HG03066 (cell line): ENCODE measurements around the gene CD81.

Experiments used
- ATAC-seq: cut with Tn5 transposase; IDR thresholded peaks from one replicate; pipeline ENCODE4 v1.9.1; 2021; ENCODE audit warnings: low read depth; ENCODE audit not compliant: unreplicated experiment

The CD81 gene

DNA sequence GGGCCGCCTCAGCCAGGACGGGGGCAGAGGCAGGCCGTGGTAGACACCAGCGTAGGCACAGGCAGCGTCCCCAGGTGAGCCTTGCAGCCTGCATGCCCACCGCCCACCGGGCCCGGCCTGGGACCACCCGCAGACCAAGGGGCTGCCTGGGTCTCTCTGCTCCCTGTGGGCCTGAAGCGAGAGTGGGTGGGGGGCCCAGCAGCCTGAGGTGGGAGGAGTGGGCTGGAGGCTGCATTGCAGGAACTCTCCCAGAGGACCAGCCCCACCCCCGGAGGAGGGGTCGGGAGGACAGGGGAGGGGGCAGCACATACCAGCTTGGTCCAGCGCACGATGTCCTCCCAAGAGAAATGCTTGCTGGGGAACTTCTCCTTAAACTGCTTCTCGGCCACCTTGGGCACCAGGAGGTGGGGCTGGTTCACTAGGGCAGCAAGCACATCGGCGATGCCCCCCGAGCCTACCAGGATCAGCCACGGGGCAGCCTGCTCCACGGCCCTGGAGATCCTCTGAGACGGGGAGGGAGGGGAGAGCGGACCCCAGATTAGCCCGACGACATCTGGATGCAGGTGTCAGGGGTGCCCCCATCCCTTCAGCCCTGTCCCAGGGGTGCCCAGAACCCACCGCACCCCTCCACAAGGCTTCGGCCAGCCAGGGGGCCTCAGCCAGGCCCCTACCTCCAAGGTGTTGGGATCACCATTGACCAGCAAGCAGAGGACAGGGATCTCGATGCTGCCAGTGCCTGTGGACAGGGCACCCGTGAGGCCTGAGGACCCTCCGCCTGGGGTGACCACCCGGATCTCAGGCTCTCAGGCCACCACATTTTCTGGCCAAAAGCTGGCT, 41.0 kb downstream of the CD81 start:
- ATAC-seq: no peak

DNA sequence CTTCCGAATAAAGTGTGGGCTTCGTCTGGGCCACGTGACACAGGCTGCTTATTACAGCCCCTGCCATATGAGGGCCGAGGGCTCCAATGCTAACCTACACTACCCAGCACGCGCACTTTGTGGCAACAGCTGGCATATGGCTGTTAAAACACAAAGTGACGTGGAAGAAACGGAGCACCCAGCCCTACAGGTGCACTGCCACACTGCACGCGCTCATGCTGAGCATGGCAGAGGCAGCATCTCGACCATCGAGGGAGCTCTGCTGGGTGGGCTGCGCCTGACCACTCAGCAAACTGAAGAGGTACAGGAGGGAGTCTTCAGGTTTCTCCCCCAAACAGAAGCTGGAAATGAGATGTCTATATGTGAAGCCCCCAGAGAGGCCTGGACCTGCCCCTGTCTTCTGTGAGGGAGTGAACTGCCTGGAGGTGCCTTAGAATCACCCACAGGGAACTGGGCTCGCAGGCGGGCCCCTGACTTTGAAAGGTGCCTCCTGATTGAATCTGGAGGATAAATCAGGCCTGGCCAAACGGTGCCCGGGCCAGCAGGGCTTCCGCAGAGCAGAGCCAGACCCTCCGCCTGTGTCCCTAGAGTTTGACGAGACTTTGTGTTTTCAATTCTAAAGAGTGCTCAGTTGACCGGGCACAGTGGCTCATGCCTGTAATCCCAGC, 41.7 kb downstream of the CD81 start:
- ATAC-seq: no peak

DNA sequence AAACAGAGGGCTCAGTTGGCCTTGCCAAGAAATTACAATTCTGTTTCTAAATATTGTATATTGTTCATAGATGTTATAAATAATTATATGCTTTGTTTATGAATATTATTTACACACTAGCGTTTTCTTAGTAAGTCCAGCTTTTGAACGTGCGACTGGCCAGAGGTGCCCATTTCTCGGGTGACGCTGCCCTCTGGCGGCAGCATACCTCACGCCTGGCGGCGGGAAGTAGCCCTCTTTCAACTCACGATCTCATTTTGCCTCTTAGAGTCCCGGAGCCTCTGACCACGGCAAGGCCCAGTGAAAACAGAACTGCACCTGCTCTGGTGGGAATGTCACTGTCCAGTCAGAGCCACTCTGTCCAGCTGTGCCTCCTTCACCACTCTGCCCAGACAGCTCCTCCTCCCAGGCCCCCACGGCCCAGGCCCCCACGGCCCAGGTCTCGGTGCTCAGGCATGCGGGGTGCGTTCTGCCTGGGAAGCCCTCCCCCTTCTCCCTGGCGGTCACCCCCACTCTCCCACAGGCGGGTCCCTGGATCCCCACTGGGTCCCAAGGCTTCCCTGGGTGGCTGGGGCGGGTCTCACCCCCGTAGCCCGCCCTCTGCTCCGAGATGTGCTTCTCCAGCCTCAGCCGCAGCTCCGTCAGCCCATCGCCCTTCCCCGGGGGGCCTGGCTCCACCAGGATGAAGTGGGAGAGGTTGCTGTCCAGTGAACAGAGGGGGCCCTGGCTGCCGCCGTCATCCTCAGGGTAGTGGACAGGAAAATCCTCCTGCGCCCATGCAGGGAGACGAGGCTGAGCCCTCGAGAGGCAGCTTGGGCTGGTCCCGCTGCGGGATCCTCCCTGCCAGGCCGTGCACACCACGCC, 42.8 kb downstream of the CD81 start:
- no peak for ATAC-seq

DNA sequence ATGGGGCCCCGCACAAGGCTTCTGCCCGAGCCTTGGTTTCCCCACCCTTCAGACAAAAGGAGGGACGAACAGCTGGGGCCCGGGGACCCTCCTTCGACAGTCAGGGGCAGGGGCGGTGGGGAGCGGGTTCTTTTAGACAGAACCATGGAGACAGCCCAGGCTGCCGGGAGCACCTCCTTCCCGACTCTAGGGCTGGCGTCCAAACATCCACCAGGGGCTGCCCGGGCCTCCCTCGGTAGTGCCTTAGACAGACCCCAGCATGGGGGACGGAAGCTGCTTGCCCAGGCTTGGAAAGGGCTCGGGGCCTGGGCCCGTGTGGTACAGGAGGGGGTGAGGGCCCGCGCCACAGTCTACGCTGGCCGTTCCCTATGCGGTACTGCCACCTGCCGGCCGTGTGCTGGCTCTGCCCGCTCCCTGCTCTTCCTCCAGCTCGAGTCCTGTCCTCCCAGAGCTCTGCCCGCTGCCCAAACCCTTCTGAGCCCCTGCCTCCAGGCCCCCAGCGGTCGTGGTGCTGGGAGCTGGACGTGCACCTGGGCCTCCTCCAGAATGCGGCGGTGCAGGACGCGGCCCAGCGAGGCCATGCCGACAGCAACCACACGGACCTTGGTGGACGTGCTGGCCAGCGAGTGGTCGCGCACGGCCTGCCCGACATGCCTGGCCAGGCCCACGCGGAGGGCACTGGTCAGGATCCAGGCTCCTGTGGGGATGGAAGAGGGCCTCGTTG, 43.6 kb downstream of the CD81 start:
- ATAC-seq: no peak

DNA sequence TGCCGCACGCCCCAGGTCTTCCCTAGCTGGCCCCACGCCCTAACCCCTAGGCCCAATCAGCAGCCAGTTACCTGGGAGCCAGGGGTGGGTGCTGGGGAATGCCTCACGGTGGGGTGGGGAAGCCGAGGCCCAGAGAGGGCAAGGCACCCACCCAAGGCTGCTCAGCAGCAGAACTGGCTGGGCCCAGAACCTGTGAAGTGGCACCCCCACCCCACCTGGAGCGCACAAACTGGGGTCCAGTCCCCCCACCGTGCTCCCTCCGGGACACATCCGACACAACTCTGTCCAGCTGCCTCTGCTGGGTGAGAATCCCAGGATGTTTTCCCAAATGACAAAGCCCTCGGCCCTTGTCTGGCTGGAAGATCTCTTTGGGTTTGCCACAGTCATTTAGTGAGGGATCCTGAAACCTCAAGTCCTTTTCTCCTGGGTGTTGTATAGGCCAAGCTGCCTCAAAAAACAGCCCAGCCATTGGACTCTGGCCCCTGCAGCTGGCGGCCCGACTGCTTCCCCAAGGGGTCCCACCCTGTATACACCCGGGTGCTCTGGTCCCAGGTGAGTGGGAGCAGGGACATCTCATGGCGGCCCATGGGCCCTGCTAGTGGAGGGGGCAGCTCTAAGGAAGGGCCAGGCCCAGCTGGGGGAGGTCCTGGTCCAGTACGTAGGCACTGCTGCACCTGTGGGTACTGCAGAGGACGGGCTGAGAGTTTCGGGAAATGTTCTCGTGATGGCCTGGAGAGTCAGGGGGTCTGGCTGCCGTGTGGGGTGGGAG, 44.3 kb downstream of the CD81 start:
- no peak for ATAC-seq

DNA sequence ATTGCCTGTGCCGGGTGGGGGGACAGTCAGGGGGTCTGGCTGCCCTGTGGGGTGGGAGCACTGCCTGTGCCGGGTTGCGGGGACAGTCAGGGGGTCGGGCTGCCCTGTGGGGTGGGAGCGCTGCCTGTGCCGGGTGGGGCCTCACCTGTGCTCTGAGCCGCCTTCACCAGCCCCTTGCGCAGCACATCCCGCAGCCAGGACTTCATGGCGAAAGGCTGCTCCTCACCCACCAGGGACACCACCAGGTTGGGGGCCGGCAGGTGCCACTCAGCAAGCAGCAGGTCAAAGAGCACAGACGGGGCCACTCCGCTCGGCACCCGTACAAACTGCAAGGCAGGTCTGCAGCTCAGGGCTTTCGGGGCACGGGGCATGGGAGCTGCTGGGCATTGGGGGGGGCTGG, 44.9 kb downstream of the CD81 start:
- ATAC-seq: no peak

DNA sequence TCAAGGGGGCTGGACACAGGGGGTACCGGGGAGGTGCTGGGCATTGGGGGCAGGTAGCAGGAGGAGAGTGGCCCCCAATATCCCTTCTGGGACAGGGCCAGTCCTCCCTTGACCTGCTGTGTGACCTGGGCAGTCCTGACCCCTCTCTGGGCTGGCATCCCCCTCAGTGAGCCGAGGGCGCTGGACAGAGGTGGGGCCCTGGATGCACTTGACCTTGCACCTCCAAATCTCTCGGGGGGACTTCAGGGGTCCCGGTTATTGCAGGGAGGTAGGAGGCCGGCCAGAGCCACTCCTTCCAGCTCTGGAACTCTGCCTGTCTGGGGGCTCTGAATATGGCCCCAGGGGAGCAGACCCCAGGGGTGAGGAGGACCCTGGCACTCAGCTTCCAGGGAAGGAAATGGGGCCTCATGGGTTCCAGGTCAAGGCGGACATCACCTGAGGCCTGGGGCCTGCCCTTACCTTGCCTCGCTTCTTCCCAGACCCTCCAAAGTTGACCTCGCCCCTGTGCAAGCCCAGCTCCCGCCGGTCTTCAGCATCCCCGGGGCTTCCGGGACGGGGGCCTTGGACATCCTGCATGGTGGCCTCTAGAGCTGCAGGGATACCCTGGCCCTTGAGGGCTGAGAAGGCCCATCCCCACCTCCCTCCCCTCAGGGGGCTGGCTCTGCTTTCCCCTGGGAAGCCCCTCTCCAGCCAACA, 45.5 kb downstream of the CD81 start:
- ATAC-seq: no peak

DNA sequence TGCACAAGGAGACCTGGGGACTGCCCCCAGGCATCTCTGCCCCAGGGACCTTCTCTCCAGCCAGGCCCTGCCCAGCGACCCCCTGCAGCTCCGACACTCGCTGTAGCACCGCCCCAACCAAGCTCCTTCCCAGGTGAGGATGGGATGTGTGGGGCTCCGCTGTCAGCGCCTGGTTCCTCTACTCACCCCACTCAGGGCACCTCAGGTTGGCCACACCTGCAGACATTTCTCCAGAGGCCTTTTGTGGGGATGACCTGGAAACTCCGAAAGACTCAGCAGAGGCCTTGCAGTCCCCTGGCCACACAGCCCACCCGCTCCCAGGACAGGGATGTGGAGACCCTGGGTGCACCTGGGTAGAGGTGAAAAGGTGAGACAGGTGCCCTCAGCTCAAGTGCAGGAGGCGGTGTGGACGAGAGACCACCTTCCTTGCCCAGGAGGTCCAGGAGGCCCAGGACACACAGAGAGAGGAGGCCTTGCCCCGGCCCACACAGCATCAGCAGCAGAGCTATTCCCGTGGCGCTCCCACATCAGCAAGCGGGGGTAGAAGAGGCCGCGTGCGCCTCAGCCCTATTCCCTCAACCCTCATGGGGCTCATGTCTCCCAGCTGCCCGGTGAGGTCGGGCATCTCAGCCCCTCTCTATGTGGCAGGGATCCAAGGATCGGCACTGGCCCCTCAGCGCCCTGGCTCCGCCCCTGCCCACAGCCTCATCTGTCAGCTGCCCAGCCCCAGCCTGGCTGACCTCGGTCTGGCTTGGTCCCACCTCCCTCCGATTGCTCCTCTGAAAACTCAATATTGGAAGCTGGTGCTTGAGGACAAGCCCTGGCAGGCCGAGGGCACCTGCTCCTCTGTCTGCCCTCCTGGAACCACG, 46.3 kb downstream of the CD81 start:
- ATAC-seq: no peak

DNA sequence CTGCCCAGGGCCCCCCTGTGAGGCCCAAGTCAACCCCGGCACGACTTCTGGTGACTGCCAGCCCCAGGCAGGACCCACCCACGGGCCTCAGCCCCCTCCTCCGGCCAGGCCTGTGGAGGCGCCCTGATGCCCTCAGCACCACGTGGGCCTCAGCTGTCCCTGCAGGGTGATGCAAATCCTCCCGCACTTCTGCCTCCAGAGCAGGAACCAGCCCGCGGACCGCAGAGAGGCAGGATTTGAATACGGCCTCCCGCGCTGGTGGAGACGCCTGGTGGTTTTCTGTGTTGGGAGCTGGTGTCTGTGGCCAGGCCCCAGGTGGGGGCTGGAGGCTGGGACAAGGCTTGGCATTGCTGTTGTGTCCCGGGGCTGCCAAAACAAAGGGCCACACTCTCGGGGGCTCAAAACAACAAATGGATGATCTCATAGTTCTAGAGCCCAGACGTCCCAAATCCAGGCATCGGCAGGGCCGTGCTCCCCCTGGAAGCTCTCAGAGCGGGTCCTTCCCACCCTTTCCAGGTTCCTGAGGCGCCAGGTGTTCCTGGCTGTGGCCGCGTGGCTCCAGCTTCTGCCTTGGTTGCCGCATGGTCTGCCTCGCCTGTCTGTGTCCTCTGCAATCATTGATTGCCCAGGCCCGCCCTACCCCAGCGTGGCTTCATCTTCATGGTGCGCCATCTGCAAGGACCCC, 47.8 kb downstream of the CD81 start:
- no peak for ATAC-seq

DNA sequence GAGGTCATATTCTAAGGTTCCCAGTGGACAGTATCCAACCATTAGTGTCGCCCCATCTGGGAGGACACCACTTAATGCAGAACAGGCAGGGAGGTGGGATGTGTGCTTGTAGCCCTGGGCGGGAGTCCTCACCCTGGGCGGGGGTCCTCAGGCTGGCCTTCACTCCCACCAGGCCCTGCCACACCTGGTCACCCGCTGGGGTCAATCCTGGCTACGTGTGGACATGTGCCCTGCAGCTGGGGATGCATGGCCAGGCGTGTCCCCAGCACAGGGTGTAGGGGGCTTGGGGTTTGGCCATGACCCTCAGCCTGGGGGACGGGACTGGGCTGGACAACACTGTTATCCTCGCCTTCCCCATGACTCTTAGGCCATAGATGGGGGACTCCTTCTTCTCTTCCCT, 48.4 kb downstream of the CD81 start:
- no peak for ATAC-seq

DNA sequence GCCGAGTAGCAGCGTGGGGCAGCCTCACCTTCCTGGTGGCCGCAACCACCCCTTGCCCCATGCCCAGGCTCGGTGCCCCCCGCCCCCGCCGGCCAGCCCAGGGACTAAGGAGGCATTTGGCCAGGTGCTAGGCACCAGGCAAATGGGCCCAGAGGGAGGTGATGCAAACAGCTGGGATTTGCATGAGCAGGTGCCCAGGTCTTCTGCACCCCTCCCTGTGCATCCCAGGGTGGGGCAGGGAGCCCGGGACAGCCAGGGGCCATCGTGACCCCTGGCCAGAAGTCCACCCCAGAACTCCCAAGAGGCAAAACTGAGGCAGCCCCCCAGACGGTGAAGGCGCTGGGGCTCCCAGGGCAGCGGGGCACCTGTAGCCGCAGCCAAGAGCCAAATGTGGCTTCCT, 49.1 kb downstream of the CD81 start:
- no peak for ATAC-seq

DNA sequence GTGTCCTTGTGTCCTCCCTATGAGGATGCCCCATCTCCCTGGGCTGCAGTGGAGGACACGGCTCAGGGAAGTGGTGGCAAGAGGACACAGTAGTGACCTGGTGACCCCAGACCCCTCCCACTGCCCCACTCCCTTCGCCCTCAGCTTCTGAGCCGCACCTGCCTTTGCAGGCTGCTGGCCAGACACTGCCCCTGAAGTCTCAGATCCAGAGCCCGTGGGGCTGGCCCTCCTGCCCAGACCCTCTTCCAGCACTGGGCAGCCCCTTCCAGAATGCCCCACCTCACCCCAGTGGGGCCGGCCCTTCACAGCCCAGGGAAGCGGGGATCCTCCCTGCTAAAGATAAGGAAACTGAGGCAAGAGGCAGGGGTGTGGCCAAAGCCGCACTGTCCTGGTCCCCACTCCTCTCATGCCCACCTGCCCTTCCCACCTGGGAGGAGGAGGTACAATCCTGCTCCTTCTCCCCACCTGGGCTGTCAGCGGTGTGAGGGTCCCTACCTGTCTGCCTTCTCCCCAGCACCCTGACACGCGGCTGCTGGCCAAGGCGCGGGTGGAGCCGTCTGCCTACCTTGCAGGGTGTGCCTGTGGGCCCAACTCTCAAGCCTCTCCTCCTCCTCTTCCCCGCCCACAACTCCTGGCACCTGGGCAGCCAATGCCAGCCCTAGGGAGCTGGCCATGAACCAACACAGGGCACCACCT, 49.9 kb downstream of the CD81 start:
- no peak for ATAC-seq

DNA sequence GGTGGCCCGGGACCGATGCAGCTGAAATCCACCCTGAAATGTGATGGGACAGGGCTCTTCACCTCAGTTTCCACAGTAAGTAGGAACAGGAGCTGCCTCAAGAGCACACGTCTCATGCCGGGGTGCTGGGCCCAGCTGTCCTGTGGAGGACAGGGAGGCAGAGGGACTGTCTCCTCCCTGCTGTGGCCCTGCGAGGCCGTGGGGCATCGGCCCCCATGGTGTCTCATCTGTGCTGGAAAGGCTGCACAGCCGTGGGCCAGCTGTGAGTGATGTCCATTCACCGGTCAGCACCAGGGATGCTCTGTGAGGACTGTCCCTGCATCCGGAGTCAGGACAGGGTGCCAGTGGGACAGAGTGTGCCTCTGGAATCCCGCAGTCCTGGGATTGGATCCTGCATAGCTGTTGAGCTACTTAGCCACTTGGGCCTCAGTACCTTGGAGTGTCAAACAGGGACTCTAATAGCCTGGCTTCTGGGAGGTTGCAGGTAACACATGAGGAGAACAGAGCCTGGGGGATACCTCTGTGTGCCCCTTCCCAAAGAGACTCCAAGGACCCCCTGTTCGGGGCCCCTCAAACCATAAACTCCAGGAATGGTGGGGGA, 50.7 kb downstream of the CD81 start:
- no peak for ATAC-seq

DNA sequence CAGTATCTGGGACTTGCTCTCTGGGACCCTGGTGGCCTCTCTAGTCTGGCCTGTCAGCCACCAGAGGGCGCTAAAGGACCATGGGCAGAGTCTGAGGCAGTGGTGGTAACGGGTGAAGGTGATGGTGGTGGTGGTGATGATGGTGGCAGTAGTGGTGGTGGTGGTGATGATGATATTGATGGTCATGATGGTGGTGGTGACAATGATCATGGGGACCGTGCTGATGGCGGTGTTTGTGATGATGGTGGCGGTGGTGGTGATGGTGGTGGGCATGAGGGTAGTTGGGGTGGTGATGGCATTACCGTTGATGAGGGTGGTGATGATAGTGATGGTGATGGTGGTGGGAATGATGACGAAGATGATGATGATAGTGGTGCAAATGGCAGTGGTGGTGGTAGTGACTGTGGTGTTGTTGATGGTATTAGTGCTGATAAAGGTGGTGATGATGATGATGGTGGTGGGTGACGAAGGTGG, 51.2 kb downstream of the CD81 start:
- no peak for ATAC-seq

DNA sequence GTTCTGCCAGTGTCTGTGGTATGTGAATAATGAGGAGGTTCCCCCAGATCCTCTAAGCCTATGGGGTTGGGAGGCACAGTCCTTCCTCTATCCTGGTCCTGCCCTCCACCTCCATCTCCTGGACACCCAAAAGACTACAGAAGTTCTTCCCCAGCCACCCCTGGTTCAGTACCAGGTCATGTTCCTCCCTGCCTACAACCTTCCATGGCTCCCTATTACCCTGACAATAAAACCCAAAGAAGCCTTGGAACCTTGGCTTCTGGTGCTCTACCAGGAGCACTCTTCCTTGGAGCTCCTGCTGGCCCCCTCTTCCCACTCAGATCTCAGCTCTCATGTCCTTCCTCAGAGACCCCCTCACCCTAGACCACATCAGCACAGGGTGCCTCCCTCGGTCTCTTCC, 54.3 kb downstream of the CD81 start:
- ATAC-seq: no peak

DNA sequence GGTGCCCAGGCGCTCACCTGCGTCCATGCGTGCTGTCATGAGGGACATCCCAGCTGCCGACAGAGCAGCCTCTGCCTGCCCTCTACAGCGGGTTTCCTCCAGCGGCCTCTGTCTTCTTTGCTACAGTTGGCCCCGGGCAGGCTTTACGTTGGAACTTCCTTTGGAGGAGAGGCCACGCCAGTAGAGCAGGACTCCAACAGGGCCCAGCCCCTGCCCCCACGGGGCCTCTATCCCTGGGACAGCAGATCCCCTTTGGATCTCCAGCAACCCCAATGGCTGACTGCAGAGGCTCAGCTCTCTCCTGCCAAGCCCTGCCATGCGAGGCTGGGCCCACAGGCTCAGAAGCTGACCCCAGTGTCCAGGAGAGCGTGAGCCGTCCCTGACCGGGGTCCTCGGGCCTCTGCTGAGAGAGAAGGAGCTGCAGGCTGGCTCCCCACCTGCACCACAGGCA, 55.1 kb downstream of the CD81 start:
- ATAC-seq: no peak

DNA sequence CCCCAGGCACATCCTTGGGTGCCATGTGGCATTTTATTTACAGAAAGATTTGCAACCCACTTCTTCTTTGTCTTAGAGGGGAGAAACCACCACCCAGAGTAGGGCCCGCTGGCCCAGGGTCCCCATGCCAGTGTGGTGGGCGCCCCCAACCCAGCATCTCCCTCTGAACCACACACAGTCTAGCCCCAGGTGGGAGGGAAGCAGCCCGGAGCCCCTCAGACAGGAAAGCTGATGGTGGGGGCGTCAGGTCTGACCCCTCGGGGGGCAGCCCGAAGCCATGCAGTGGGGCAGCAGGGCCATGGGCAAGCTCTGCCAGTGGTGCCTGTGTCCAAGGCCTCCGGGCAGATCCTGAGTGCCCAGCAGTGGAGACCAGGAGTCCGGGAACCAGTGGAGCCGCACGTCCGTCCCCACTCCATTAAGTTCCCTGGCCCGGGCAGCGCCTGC, 55.5 kb downstream of the CD81 start:
- ATAC-seq: no peak
